ENCODE measurements around the gene MYL12A. TPM values are rescaled to one million over a fixed set of nuclear protein-coding genes. Genes with fewer than 3 reads are reported as not detected.

The MYL12A gene
- total and polyA plus RNA-seq, 2 experiments from 2014 or later = 789 to 1,649 TPM

DNA sequence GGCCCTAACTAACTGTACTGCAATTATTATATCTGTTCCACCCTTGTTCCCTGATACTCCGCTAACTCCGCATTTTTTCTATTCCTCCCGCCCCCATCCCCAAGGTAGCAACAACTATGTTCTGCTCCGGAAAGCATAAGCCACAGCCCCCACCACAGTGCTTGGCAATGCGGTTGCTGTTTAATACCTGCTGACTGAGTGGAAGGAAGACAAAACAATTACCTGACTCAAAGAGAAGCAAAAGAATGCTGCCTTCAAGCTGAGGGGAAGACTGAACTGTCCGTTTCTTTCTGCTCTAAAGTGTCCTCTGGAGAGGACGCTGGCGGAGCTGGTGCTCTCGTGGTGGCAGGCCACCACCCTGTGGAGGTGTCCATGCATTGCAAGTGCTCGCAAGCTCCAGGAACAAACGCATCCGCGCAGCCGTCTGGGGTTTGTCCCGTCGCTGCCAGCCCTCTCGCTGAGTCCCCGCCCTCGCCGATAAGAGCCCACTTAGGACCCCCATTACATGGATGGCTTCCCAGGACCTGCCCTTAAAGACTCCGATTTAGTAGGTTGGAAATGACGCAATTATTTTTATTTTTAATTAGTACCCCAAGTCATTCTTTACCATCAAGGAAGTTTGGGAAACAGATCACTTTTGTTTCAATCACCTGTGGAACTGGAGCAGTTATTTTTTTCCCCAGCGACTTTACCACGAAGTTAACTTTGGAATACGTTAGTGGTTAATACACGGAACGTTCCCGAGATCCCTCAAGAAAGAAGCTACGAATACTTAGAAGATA lies 1.6 kb upstream of the MYL12A start:
- DNase-seq = peak; percentile 95
- peaks cover 38% of the 10 kb centered on the region for H3F3A ChIP-seq (ENCODE audit: insufficient read depth)
- peak overlapping the region; percentile 95 for H3K27ac ChIP-seq
- peak overlapping the region; percentile 91 for H3K4me2 ChIP-seq (ENCODE audit: unreplicated experiment)
- H3K9ac ChIP-seq = peak overlapping the region; percentile 95
- peaks cover 9% of the 10 kb centered on the region; the same call in 1 of the 2 replicates for H3K36me3 ChIP-seq (ENCODE audit: low read depth)
- H3K9me2 ChIP-seq (ENCODE audit: insufficient read depth) = no peaks in the 10 kb centered on the region
- peaks cover 51% of the 10 kb centered on the region for H3K79me2 ChIP-seq (ENCODE audit: insufficient read depth)
- WGBS, 2 experiments (ENCODE audit: low coverage in 1 of 2, low lambda C conversion rate in 2 of 2, missing lambda C conversion rate in 2 of 2) = 7 to 8% methylated on average over 29 of the region's 29 CpGs
- H3K27me3 ChIP-seq (replicated peaks; ENCODE audit: insufficient read depth) = no peaks in the 10 kb centered on the region
- peaks cover 16% of the 10 kb centered on the region for H3K4me1 ChIP-seq (ENCODE audit: insufficient read depth)
- in situ Hi-C loops (cut with MboI) = loop anchor here (10.0 kb wide), 1 partner anchor 481 kb away; no protein-coding TSS in a partner anchor
- no peaks in the 10 kb centered on the region for H4K20me1 ChIP-seq (ENCODE audit: insufficient read depth)
- H3K9me3 ChIP-seq (ENCODE audit: low read depth) = no peaks in the 10 kb centered on the region
- H3K4me3 ChIP-seq = peak overlapping the region; percentile 99
- TF ChIP-seq EZH2phosphoT487 (IDR thresholded peaks at IDR 0.05; ENCODE audit: insufficient read depth, low read depth) = no peak
- peak overlapping the region; percentile 89 for H2AFZ ChIP-seq

DNA sequence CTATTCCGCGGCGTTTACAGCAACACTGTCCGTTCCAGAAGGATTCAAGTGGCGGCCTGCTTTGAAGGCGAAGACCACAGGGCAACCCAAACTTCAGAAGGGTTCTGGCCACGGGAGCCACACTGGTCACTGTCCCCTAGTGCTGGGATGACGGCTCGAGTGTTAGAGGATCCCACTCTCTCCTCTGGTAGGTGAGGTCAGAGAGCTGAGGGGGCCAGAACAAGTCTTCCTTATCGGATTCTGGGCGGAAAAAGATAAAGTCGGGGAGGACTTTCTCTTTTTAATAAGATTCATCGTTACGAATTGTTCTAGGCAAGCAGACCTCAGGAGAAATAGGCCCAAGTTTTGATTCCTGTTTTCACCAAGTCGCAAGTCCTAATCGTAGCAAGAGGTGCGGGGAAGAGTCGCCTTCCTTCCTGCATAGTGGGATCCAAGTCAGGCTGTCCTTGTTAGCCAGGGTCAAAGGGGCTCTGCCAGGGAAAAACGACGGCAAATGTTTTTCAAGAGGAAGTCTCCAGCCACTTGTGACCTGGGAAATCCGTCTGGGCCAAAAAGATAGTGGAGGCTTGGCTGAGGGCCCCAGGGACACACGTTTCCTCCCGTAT lies 864 bp upstream of the MYL12A start:
- no peaks in the 10 kb centered on the region for H3K9me2 ChIP-seq (ENCODE audit: insufficient read depth)
- H3K36me3 ChIP-seq (ENCODE audit: low read depth) = peaks cover 9% of the 10 kb centered on the region; the same call in 1 of the 2 replicates
- peak overlapping the region; percentile 91 for H3K4me2 ChIP-seq (ENCODE audit: unreplicated experiment)
- peak overlapping the region; percentile 99 for H3K4me3 ChIP-seq
- H3K27me3 ChIP-seq (replicated peaks; ENCODE audit: insufficient read depth) = no peaks in the 10 kb centered on the region
- DNase-seq = peak; percentile 61
- peaks cover 58% of the 10 kb centered on the region for H3K79me2 ChIP-seq (ENCODE audit: insufficient read depth)
- H3K4me1 ChIP-seq (ENCODE audit: insufficient read depth) = peaks cover 23% of the 10 kb centered on the region
- WGBS, 2 experiments (ENCODE audit: low coverage in 1 of 2, low lambda C conversion rate in 2 of 2, missing lambda C conversion rate in 2 of 2) = 27 to 28% methylated on average over 23 of the region's 23 CpGs
- no peaks in the 10 kb centered on the region for H3K9me3 ChIP-seq (ENCODE audit: low read depth)
- H3K27ac ChIP-seq = peak overlapping the region; percentile 95
- H4K20me1 ChIP-seq (ENCODE audit: insufficient read depth) = no peaks in the 10 kb centered on the region
- H3F3A ChIP-seq (ENCODE audit: insufficient read depth) = peaks cover 45% of the 10 kb centered on the region
- H2AFZ ChIP-seq = peak overlapping the region; percentile 89
- TF ChIP-seq EZH2phosphoT487 (IDR thresholded peaks at IDR 0.05; ENCODE audit: insufficient read depth, low read depth) = no peak
- TF ChIP-seq EZH2 (IDR thresholded peaks at IDR 0.05; ENCODE audit: insufficient read depth, poor library complexity, severe bottlenecking) = no peak
- in situ Hi-C loops (cut with MboI) = loop anchor here (10.0 kb wide), 1 partner anchor 482 kb away; no protein-coding TSS in a partner anchor
- peak overlapping the region; percentile 95 for H3K9ac ChIP-seq

- 1% methylated on average over 22 of the region's 22 CpGs for WGBS, 2 experiments (ENCODE audit: low coverage in 1 of 2, low lambda C conversion rate in 2 of 2, missing lambda C conversion rate in 2 of 2)
- in situ Hi-C loops (cut with MboI) = loop anchor here (10.0 kb wide), 1 partner anchor 483 kb away; no protein-coding TSS in a partner anchor
- Histone ChIP-seq H3K36me3 (ENCODE audit: low read depth) (peaks cover 11% of the 10 kb centered on the region), H3F3A (ENCODE audit: insufficient read depth) (peaks cover 60% of the 10 kb centered on the region), H3K9ac (peak overlapping the region; percentile 95), H3K27ac (peak overlapping the region; percentile 95), H3K4me3 (peak overlapping the region; percentile 99), H3K27me3 (replicated peaks; ENCODE audit: insufficient read depth) (no peaks in the 10 kb centered on the region), H3K4me2 (ENCODE audit: unreplicated experiment) (peak overlapping the region; percentile 91), H3K4me1 (ENCODE audit: insufficient read depth) (peaks cover 37% of the 10 kb centered on the region), H3K79me2 (ENCODE audit: insufficient read depth) (peaks cover 72% of the 10 kb centered on the region), H4K20me1 (ENCODE audit: insufficient read depth) (no peaks in the 10 kb centered on the region), H2AFZ (peak overlapping the region; percentile 89), H3K9me3 (ENCODE audit: low read depth) (no peaks in the 10 kb centered on the region), H3K9me2 (ENCODE audit: insufficient read depth) (no peaks in the 10 kb centered on the region)
- DNase-seq = peak; percentile 72
- TF ChIP-seq EZH2 (IDR thresholded peaks at IDR 0.05; ENCODE audit: insufficient read depth, poor library complexity, severe bottlenecking) (no peak), EZH2phosphoT487 (IDR thresholded peaks at IDR 0.05; ENCODE audit: insufficient read depth, low read depth) (no peak)
Observed at GRCh38 chr18:3248062-3248657, 559 bp downstream of the MYL12A start.

DNA sequence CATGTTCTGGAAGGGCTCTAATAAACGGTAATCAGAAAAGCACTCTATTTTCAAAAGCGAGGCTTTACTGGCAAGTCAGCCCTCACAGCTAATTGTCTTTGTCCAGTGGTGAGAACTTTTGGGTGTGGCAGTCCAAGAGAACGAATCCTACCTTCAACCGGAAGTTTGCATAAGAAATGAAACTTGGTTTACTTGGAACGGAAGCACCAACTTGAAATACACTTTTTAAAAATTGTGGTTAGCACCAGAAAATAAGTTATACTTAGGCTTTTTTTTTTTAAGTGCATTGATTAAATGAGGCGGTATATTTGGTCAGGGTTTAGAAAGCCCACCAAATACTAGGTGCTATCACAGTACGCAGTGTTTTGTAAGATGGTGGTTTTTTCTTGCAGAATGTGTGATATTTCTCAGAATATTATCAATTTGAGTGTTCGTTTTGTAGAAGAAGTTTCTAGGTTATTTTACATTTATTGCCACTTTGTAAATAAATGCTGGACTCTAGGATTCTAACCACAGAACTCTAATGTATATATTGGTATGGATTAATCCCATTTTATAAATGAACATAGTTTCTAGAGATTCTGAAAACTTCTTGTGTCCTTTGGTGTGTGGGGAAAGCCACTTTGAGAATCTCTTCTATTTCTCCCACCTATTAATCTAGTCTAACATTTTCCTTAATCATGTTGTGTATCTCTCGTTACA lies 1.2 kb downstream of the MYL12A start:
- H3K9me3 ChIP-seq (ENCODE audit: low read depth) = no peaks in the 10 kb centered on the region
- H3K79me2 ChIP-seq (ENCODE audit: insufficient read depth) = peaks cover 76% of the 10 kb centered on the region
- peaks cover 42% of the 10 kb centered on the region for H3K4me1 ChIP-seq (ENCODE audit: insufficient read depth)
- H3K36me3 ChIP-seq (ENCODE audit: low read depth) = peaks cover 18% of the 10 kb centered on the region
- H3K27ac ChIP-seq = peak overlapping the region; percentile 95
- no peaks in the 10 kb centered on the region for H4K20me1 ChIP-seq (ENCODE audit: insufficient read depth)
- no peak for TF ChIP-seq EZH2 (IDR thresholded peaks at IDR 0.05; ENCODE audit: insufficient read depth, poor library complexity, severe bottlenecking)
- no peak for TF ChIP-seq EZH2phosphoT487 (IDR thresholded peaks at IDR 0.05; ENCODE audit: insufficient read depth, low read depth)
- peaks cover 66% of the 10 kb centered on the region for H3F3A ChIP-seq (ENCODE audit: insufficient read depth)
- no peaks in the 10 kb centered on the region for H3K27me3 ChIP-seq (replicated peaks; ENCODE audit: insufficient read depth)
- in situ Hi-C loops (cut with MboI) = loop anchor here (10.0 kb wide), 1 partner anchor 484 kb away; no protein-coding TSS in a partner anchor
- 15 to 19% methylated on average over 9 of the region's 9 CpGs for WGBS, 2 experiments (ENCODE audit: low coverage in 1 of 2, low lambda C conversion rate in 2 of 2, missing lambda C conversion rate in 2 of 2)
- no peaks in the 10 kb centered on the region for H3K9me2 ChIP-seq (ENCODE audit: insufficient read depth)
- peak; percentile 70 for DNase-seq
- peak overlapping the region; percentile 91 for H3K4me2 ChIP-seq (ENCODE audit: unreplicated experiment)
- H3K4me3 ChIP-seq = peak overlapping the region; percentile 99
- H2AFZ ChIP-seq = no peak overlapping the region
- H3K9ac ChIP-seq = peak overlapping the region; percentile 95

Measured in GM23248 (cell line).